Measurements from ENCODE around the gene ABTB2. TPM values are rescaled to one million over a fixed set of nuclear protein-coding genes. Genes with fewer than 3 reads are reported as not detected.

ABTB2 gene
- total and polyA plus RNA-seq, 2 of the 8 experiments (the other 6 are each of a cell fraction or from before 2014, with no cell fraction given), result 7.7 to 10.2 TPM

- Histone ChIP-seq H3K56ac (replicated peaks; ENCODE audit: insufficient read length, low read depth, low read length) (no peak overlapping the region), H3K23ac (ENCODE audit: insufficient read length) (no peak overlapping the region), H3K9ac (replicated peaks in 1 of 4; ENCODE audit: extremely low read depth in 1 of 4, low read depth in 3 of 4, low read length in 3 of 4) (no peak overlapping the region), H3K4ac (replicated peaks; ENCODE audit: insufficient read length, low read depth, low read length) (no peak overlapping the region), H3K4me3 (ENCODE audit: extremely low read depth in 1 of 4, insufficient read depth in 2 of 4, low read depth in 3 of 4, low read length in 4 of 4) (no peak overlapping the region), H3K79me2 (ENCODE audit: control insufficient read depth in 1 of 2, insufficient read depth in 2 of 2, low read length in 2 of 2) (no peaks in the 10 kb centered on the region; a peak in 1 of 4 replicates), H3K4me2 (ENCODE audit: insufficient read depth in 1 of 2, low read depth in 2 of 2, low read length in 2 of 2) (no peak overlapping the region), H3K27me3 (replicated peaks in 1 of 4; ENCODE audit: control insufficient read depth in 3 of 4, extremely low read depth in 1 of 4, insufficient read depth in 3 of 4, low read length in 3 of 4) (no peaks in the 10 kb centered on the region), H3K79me1 (ENCODE audit: low read depth, low read length) (no peaks in the 10 kb centered on the region), H4K8ac (ENCODE audit: extremely low read depth, insufficient read depth, low read length) (no peak overlapping the region), H2BK5ac (ENCODE audit: low read depth, low read length) (no peak overlapping the region), H4K5ac (ENCODE audit: insufficient read length, low read depth, low read length) (no peak overlapping the region), H3K23me2 (ENCODE audit: low read depth, low read length) (no peaks in the 10 kb centered on the region), H4K91ac (replicated peaks; ENCODE audit: insufficient read length, low read length) (no peak overlapping the region), H2BK15ac (ENCODE audit: low read length) (no peak overlapping the region), H2AFZ (ENCODE audit: low read length) (no peak overlapping the region), H2AK5ac (ENCODE audit: low read depth, low read length) (no peak overlapping the region), H3K27ac (ENCODE audit: low read depth, low read length) (no peak overlapping the region), H3K14ac (ENCODE audit: insufficient read length) (no peak overlapping the region), H2BK20ac (ENCODE audit: low read length) (no peak overlapping the region), H3K9me3 (ENCODE audit: insufficient read depth in 2 of 2, low read depth in 1 of 2, low read length in 1 of 2) (no peaks in the 10 kb centered on the region), H3K36me3 (ENCODE audit: control insufficient read depth in 2 of 4, insufficient read depth in 4 of 4, low read length in 3 of 4) (no peaks in the 10 kb centered on the region), H3K4me1 (replicated peaks in 1 of 4; ENCODE audit: control insufficient read depth in 3 of 4, insufficient read depth in 4 of 4, low read length in 3 of 4) (peaks cover 0 to 3% (median 1%) of the 10 kb centered on the region in 4 experiments; a peak in 4 of 7 replicates), H4K20me1 (replicated peaks in 1 of 2; ENCODE audit: control insufficient read depth in 1 of 2, insufficient read depth in 2 of 2, low read length in 2 of 2) (peaks cover 0 to 3% of the 10 kb centered on the region in 2 experiments), H3K18ac (ENCODE audit: extremely low read depth, low read length) (no peak overlapping the region), H2BK120ac (replicated peaks; ENCODE audit: low read depth, low read length) (no peak overlapping the region), H2BK12ac (ENCODE audit: low read depth, low read length) (no peak overlapping the region)
- ChIA-PET CTCF (ENCODE audit: partially characterized antibody) (interaction anchor here (0.7 to 1.3 kb wide), 3 partner anchors 14 to 151 kb away, joined by 3 to 4 read pairs (median 3); no protein-coding TSS in a partner anchor), POLR2A (ENCODE audit: partially characterized antibody) (no interaction called here)
- FAIRE-seq (no peak), DNase-seq (ENCODE audit: low read depth in 1 of 2, low spot score in 2 of 2) (no peak)
- no peak for TF ChIP-seq SP4 (IDR thresholded peaks at IDR 0.05; ENCODE audit: low read length)
- no peak for TF ChIP-seq KDM5A (IDR thresholded peaks at IDR 0.05; ENCODE audit: low read length)
- 91% methylated on average over 4 of the region's 4 CpGs; no CpG with 5 or more reads in 1 of the 2 experiments for WGBS, 2 experiments (ENCODE audit: extremely low coverage in 1 of 2, insufficient coverage in 1 of 2, insufficient read length in 1 of 2, insufficient replicate concordance in 2 of 2, low coverage in 1 of 2, low lambda C conversion rate in 2 of 2, missing lambda C conversion rate in 1 of 2)
Observed at GRCh38 chr11:34328632-34328910, 29.2 kb downstream of the ABTB2 start.
